ENCODE data around the gene EOLA2. TPM values are rescaled to one million over a fixed set of nuclear protein-coding genes. Genes with fewer than 3 reads are reported as not detected.
"Not testable (repeated sequence)": the region's sequence is repeated elsewhere in the genome, so short reads cannot be mapped to it uniquely, and the experiment has no call there.

EOLA2 gene
- polyA plus RNA-seq, 3 donors, result 10.1 to 66.6 (median 22.5) TPM

DNA sequence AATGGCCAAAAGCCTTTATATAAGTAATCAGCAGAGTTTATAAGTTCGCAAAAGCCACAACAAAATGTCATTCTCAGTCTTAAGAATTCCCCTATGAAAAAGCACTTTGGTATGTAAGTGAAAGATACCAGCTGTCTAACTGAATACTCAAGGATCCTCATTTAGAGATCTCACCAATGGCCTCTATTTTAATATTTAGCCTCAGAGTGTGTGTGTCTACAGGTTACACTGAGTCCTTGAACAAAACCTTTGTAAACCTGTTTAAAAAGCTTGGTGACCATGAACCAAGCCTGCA, 10.4 kb downstream of the EOLA2 start:
- H3K36me3 Mint-ChIP-seq; H3K36me3 ChIP-seq (replicated peaks in 1 of 2; ENCODE audit: control insufficient read depth in 1 of 2, insufficient read depth in 2 of 2, low read length in 2 of 2); H3K4me1 Mint-ChIP-seq; H3K79me2 ChIP-seq (ENCODE audit: insufficient read depth, low read length); H2AFZ ChIP-seq (ENCODE audit: insufficient read depth, low read depth, low read length, poor library complexity, severe bottlenecking); H3K4me2 ChIP-seq (replicated peaks; ENCODE audit: extremely low read depth, low read length, poor library complexity, severe bottlenecking); H3K9ac ChIP-seq (ENCODE audit: insufficient read depth, low read length, poor library complexity, severe bottlenecking); H3K4me1 ChIP-seq (ENCODE audit: control insufficient read depth in 1 of 2, insufficient read depth in 2 of 2, low read length in 2 of 2); H3K27me3 Mint-ChIP-seq (ENCODE audit: low read depth in 3 of 3); H3K9me3 Mint-ChIP-seq; H3K4me3 Mint-ChIP-seq; H3K9me3 ChIP-seq (replicated peaks in 1 of 2; ENCODE audit: control insufficient read depth in 1 of 2, insufficient read depth in 1 of 2, low read length in 2 of 2); H3K27me3 ChIP-seq (ENCODE audit: control insufficient read depth in 2 of 2, insufficient read depth in 2 of 2, low read length in 2 of 2); H4K20me1 ChIP-seq (ENCODE audit: insufficient read depth, low read length); H3K4me3 ChIP-seq (replicated peaks in 1 of 3; ENCODE audit: low read depth in 2 of 3, low read length in 3 of 3); H3K27ac ChIP-seq (ENCODE audit: low read depth in 1 of 2, low read length in 2 of 2); H3K27ac Mint-ChIP-seq; DNase-seq; intact Hi-C loops (cut with micrococcal nuclease): not testable (repeated sequence)
- no CpG with 5 or more reads among the region's 1 CpG for WGBS (ENCODE audit: insufficient coverage)

DNA sequence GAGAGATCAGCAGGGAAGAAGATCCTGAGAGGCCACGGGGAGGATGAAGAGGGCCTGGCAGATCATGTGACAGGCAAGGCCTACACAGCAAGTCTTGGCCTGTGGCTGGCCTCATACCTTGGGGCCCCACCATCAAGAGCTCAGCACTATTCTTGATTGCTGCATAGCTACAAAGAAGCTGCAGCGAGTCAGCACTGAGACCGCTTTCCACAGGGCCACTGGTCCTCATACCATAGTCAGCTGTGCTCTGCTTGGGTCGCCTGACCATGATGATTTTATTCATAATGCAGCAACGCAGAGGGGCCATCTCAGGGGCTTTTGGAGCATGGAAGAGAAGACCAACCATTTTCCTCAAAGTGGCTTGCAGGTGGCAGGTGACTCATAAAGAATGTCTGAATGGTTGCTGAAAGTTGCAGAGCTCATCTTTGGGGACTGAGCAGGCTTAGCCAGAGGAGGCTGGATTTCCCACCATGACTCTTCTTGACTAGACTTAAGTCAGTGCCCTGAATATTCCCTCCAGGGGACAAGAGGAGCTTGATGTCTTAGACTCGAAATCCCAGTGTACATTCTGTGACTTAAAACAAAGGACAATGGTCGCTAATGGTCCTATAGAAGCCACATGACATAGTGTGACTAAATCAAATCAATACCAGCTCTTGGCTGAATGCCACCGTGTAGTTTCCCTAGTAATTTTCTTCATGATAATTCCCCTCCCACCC, 10.9 kb downstream of the EOLA2 start:
- H3K27me3 ChIP-seq (ENCODE audit: control insufficient read depth in 2 of 2, insufficient read depth in 2 of 2, low read length in 2 of 2); H3K4me1 ChIP-seq (ENCODE audit: control insufficient read depth in 1 of 2, insufficient read depth in 2 of 2, low read length in 2 of 2); H3K4me3 ChIP-seq (replicated peaks in 1 of 3; ENCODE audit: low read depth in 2 of 3, low read length in 3 of 3); H3K27ac ChIP-seq (ENCODE audit: low read depth in 1 of 2, low read length in 2 of 2); intact Hi-C loops (cut with micrococcal nuclease); H3K36me3 ChIP-seq (replicated peaks in 1 of 2; ENCODE audit: control insufficient read depth in 1 of 2, insufficient read depth in 2 of 2, low read length in 2 of 2); H3K36me3 Mint-ChIP-seq; H4K20me1 ChIP-seq (ENCODE audit: insufficient read depth, low read length); H3K27ac Mint-ChIP-seq; H3K4me1 Mint-ChIP-seq; H3K9me3 Mint-ChIP-seq; DNase-seq; H2AFZ ChIP-seq (ENCODE audit: insufficient read depth, low read depth, low read length, poor library complexity, severe bottlenecking); H3K9ac ChIP-seq (ENCODE audit: insufficient read depth, low read length, poor library complexity, severe bottlenecking); H3K27me3 Mint-ChIP-seq (ENCODE audit: low read depth in 3 of 3); H3K4me3 Mint-ChIP-seq; H3K79me2 ChIP-seq (ENCODE audit: insufficient read depth, low read length); H3K9me3 ChIP-seq (replicated peaks in 1 of 2; ENCODE audit: control insufficient read depth in 1 of 2, insufficient read depth in 1 of 2, low read length in 2 of 2); H3K4me2 ChIP-seq (replicated peaks; ENCODE audit: extremely low read depth, low read length, poor library complexity, severe bottlenecking): not testable (repeated sequence)
- WGBS (ENCODE audit: insufficient coverage), result no CpG with 5 or more reads among the region's 8 CpGs

DNA sequence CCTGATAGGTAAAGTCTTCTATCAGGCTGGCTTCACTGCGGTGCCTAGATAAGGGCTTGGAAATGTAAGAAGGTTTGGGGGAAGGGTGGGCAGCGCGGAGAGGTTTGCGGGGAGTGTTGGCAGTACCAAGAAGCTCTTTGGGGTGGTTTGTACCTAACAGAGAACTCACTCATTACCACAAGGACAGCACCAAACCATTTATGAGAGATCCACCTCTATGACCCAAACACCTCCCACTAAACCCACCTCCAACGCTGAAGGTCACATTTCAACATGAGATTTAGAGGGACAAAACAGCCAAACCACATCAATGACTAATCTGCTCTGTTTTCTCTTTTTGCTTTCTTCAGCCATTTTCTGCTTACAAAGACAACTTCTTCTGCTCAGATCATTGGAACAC, 13.9 kb downstream of the EOLA2 start:
- H3K4me1 ChIP-seq (ENCODE audit: control insufficient read depth in 1 of 2, insufficient read depth in 2 of 2, low read length in 2 of 2); H3K27me3 Mint-ChIP-seq (ENCODE audit: low read depth in 3 of 3); H2AFZ ChIP-seq (ENCODE audit: insufficient read depth, low read depth, low read length, poor library complexity, severe bottlenecking); H3K4me2 ChIP-seq (replicated peaks; ENCODE audit: extremely low read depth, low read length, poor library complexity, severe bottlenecking); H3K27ac Mint-ChIP-seq; H3K4me1 Mint-ChIP-seq; DNase-seq; H3K79me2 ChIP-seq (ENCODE audit: insufficient read depth, low read length); H3K4me3 Mint-ChIP-seq; H3K27me3 ChIP-seq (ENCODE audit: control insufficient read depth in 2 of 2, insufficient read depth in 2 of 2, low read length in 2 of 2); H4K20me1 ChIP-seq (ENCODE audit: insufficient read depth, low read length); intact Hi-C loops (cut with micrococcal nuclease); H3K9me3 ChIP-seq (replicated peaks in 1 of 2; ENCODE audit: control insufficient read depth in 1 of 2, insufficient read depth in 1 of 2, low read length in 2 of 2); H3K9me3 Mint-ChIP-seq; H3K36me3 ChIP-seq (replicated peaks in 1 of 2; ENCODE audit: control insufficient read depth in 1 of 2, insufficient read depth in 2 of 2, low read length in 2 of 2); H3K36me3 Mint-ChIP-seq; H3K27ac ChIP-seq (ENCODE audit: low read depth in 1 of 2, low read length in 2 of 2); H3K9ac ChIP-seq (ENCODE audit: insufficient read depth, low read length, poor library complexity, severe bottlenecking); H3K4me3 ChIP-seq (replicated peaks in 1 of 3; ENCODE audit: low read depth in 2 of 3, low read length in 3 of 3): not testable (repeated sequence)
- no CpG with 5 or more reads among the region's 5 CpGs for WGBS (ENCODE audit: insufficient coverage)

DNA sequence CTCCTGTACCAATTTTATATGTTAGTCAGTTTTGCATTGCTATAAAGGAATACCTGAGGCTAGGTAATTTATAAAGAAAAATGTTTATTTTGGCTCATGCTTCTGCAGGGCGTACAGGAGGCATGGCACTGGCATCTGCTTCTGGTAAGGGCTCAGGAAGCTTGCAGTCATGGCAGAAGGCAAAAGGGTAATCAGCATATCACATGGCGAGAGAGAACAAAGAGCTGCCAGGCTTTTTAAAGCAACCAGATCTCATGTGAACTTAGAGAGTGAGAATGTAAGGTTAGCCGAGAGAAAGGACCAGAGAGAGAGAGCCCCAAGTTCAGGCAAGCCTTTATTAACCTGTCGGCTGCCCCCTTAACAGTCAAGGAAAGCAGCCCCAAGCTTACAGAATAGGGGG, 14.5 kb downstream of the EOLA2 start:
- WGBS (ENCODE audit: insufficient coverage), result no CpG with 5 or more reads among the region's 4 CpGs
- intact Hi-C loops (cut with micrococcal nuclease); DNase-seq; H3K4me3 ChIP-seq (replicated peaks in 1 of 3; ENCODE audit: low read depth in 2 of 3, low read length in 3 of 3); H3K27me3 ChIP-seq (ENCODE audit: control insufficient read depth in 2 of 2, insufficient read depth in 2 of 2, low read length in 2 of 2); H3K4me1 ChIP-seq (ENCODE audit: control insufficient read depth in 1 of 2, insufficient read depth in 2 of 2, low read length in 2 of 2); H3K4me2 ChIP-seq (replicated peaks; ENCODE audit: extremely low read depth, low read length, poor library complexity, severe bottlenecking); H3K4me1 Mint-ChIP-seq; H2AFZ ChIP-seq (ENCODE audit: insufficient read depth, low read depth, low read length, poor library complexity, severe bottlenecking); H3K27me3 Mint-ChIP-seq (ENCODE audit: low read depth in 3 of 3); H3K9ac ChIP-seq (ENCODE audit: insufficient read depth, low read length, poor library complexity, severe bottlenecking); H3K9me3 ChIP-seq (replicated peaks in 1 of 2; ENCODE audit: control insufficient read depth in 1 of 2, insufficient read depth in 1 of 2, low read length in 2 of 2); H3K27ac Mint-ChIP-seq; H3K36me3 Mint-ChIP-seq; H3K27ac ChIP-seq (ENCODE audit: low read depth in 1 of 2, low read length in 2 of 2); H3K9me3 Mint-ChIP-seq; H4K20me1 ChIP-seq (ENCODE audit: insufficient read depth, low read length); H3K4me3 Mint-ChIP-seq; H3K36me3 ChIP-seq (replicated peaks in 1 of 2; ENCODE audit: control insufficient read depth in 1 of 2, insufficient read depth in 2 of 2, low read length in 2 of 2); H3K79me2 ChIP-seq (ENCODE audit: insufficient read depth, low read length): not testable (repeated sequence)

All from CD14-positive monocyte (primary cell).